Transverse colon (tissue), 4 donors: ENCODE measurements around the gene MOG. TPM values are rescaled to one million over a fixed set of nuclear protein-coding genes. Genes with fewer than 3 reads are reported as not detected.

Experiments
- DNase-seq: peaks from one replicate; pipeline ENCODE4 v3.0.0-alpha.2; 2019
- H3K27ac ChIP-seq, 4 donors: fragments of 200-600 bp; sonication (generic); 2 replicates each; pipeline ENCODE4 v1.5.1; 2016 to 2018; ENCODE audit warnings: inconsistent platforms in 4 of 4
- H3K27me3 ChIP-seq: fragments of 200-600 bp; sonication (generic); 2 replicates; pipeline ENCODE4 v1.5.1; 2017; ENCODE audit warnings: inconsistent platforms
- H3K36me3 ChIP-seq, 4 donors: fragments of 200-600 bp; sonication (generic); 2 replicates each; pipeline ENCODE4 v1.5.1; 2017 to 2019; ENCODE audit warnings: inconsistent platforms in 4 of 4
- H3K4me1 ChIP-seq, 4 donors: fragments of 200-600 bp; sonication (generic); 2 replicates each; pipeline ENCODE4 v1.5.1; 2017 to 2020; ENCODE audit warnings: inconsistent platforms in 4 of 4
- H3K4me3 ChIP-seq, 4 donors: fragments of 200-600 bp; sonication (generic); 1 replicate in 1 of 4; 2 replicates in 3 of 4; pipeline versions ENCODE4 v1.5.1 to v1.6.1; 2017 to 2019; ENCODE audit warnings: inconsistent platforms in 4 of 4
- H3K9me3 ChIP-seq, 2 donors: fragments of 200-600 bp; sonication (generic); 2 replicates each; pipeline ENCODE4 v1.5.1; 2017 to 2019; ENCODE audit warnings: inconsistent platforms in 2 of 2
- CTCF ChIP-seq, 5 experiments: fragments of 200-600 bp in 3 of 5; fragments of 450-650 bp in 2 of 5; sonication (generic) in 3 of 5; IDR thresholded peaks; 1 replicate in 2 of 5; 2 replicates in 3 of 5; pipeline ENCODE4 v1.5.1; 2016 to 2017; ENCODE audit warnings: antibody characterized with exemption in 5 of 5, inconsistent platforms in 3 of 5, mild to moderate bottlenecking in 2 of 5, moderate library complexity in 1 of 5
- EP300 ChIP-seq: sonication (generic); formaldehyde crosslinking; IDR thresholded peaks from one replicate; pipeline ENCODE4 v1.6.1; 2017; ENCODE audit warnings: antibody characterized with exemption, low read depth
- POLR2A ChIP-seq: fragments of 450-650 bp; IDR thresholded peaks from one replicate; pipeline ENCODE4 v1.6.1; 2016; ENCODE audit warnings: antibody characterized with exemption, mild to moderate bottlenecking, moderate library complexity
- POLR2AphosphoS5 ChIP-seq, 3 donors: sonication (generic); formaldehyde crosslinking; IDR thresholded peaks; one replicate each; pipeline ENCODE4 v1.6.1; 2016; ENCODE audit warnings: antibody characterized with exemption in 3 of 3
- WGBS, 2 donors: methylation state at CpG; one replicate each; pipeline ENCODE4 v1.1.5; 2018; ENCODE audit warnings: low coverage in 1 of 2; 5-methylcytosine and 5-hydroxymethylcytosine counted together
- in situ Hi-C, 4 donors: fragments of 200-750 bp; cut with MboI; loops; one replicate each; pipeline versions ENCODE4 v1.15.0 to v1.15.1; 2017; ENCODE audit warnings: low sequenced_read_pairs in 3 of 4, low pct_ligation_motif_present in 1 of 4, low pct_unique_long_range_greater_than_20kb in 1 of 4
- intact Hi-C: fragments of 100-400 bp; cut with DNase I; formaldehyde crosslinking; loops from one replicate; pipeline ENCODE4 v1.15.1; 2023; ENCODE audit warnings: low total_unique reads
- total RNA-seq, 4 donors: library from RNA; depleted of rRNA; stranded (reverse); fragments of >200 nt; gene quantifications; one replicate each; pipeline ENCODE4 v1.1.0, GENCODE V29; 2016

MOG gene
- total RNA-seq, 4 donors from 2014 or later, result not detected

GRCh38 chr6:29675561-29675960 is 18.7 kb downstream of the MOG start:
- 83 to 86% methylated on average over 1 of the region's 1 CpG for WGBS, 2 donors
- in situ Hi-C loops (no loop called here), intact Hi-C loops (no loop called here)
- DNase-seq, result no peak
- no peaks in the 10 kb centered on the region for H3K4me1 ChIP-seq
- no peaks in the 10 kb centered on the region for H3K36me3 ChIP-seq
- no peak overlapping the region for H3K4me3 ChIP-seq
- no peak overlapping the region for H3K27ac ChIP-seq
- H3K9me3 ChIP-seq, result no peaks in the 10 kb centered on the region
- TF ChIP-seq POLR2AphosphoS5 (IDR thresholded peaks at IDR 0.05), result no peak
- peaks cover 4% of the 10 kb centered on the region for H3K27me3 ChIP-seq

GRCh38 chr6:29676981-29677601 is 20.2 kb downstream of the MOG start:
- intact Hi-C loops (no loop called here), in situ Hi-C loops (no loop called here)
- no peak for DNase-seq
- no peaks in the 10 kb centered on the region for H3K27me3 ChIP-seq
- H3K4me3 ChIP-seq, result no peak overlapping the region
- 25 to 33% methylated on average over 1 to 2 of the region's 2 CpGs for whole genome bisulfite sequencing, 2 donors
- no peak overlapping the region for H3K27ac ChIP-seq
- TF ChIP-seq POLR2A (no peak), EP300 (no peak), CTCF (IDR thresholded peaks at IDR 0.05) (no peak), POLR2AphosphoS5 (IDR thresholded peaks at IDR 0.05) (no peak)
- no peaks in the 10 kb centered on the region for H3K9me3 ChIP-seq
- no peaks in the 10 kb centered on the region for H3K4me1 ChIP-seq
- no peaks in the 10 kb centered on the region for H3K36me3 ChIP-seq

DNA sequence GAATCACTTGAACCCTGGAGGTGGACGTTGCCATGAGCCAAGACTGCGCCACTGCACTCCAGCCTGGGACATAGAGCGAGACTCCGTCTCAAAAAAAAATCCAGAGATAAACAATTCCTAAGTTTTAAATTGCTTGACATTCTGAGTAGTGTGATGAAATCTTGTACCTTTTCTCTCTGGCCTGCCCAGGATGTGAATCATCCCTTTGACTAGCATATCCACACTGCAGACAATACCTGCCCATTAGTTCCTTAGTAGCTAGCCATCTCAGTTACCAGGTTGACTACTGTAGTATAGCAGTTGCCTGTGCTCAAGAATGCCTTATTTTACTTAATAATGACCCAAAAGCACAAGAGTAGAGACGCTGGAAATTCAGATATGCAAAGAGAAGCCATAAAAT is 21.2 kb downstream of the MOG start:
- intact Hi-C loops, result no loop called here
- DNase-seq, result no peak
- H3K9me3 ChIP-seq, result no peaks in the 10 kb centered on the region
- no peaks in the 10 kb centered on the region for H3K27me3 ChIP-seq
- 65 to 78% methylated on average over 5 of the region's 5 CpGs for WGBS, 2 donors
- H3K36me3 ChIP-seq, result no peaks in the 10 kb centered on the region
- TF ChIP-seq POLR2AphosphoS5 (IDR thresholded peaks at IDR 0.05) (no peak), POLR2A (no peak), EP300 (no peak), CTCF (IDR thresholded peaks at IDR 0.05) (no peak)
- H3K4me3 ChIP-seq, result no peak overlapping the region
- no peak overlapping the region for H3K27ac ChIP-seq
- H3K4me1 ChIP-seq, result no peaks in the 10 kb centered on the region
- in situ Hi-C loops, result no loop called here

GRCh38 chr6:29679962-29680361 is 23.1 kb downstream of the MOG start:
- in situ Hi-C loops, result no loop called here
- WGBS, 2 donors, result 55 to 83% methylated on average over 2 to 13 of the region's 13 CpGs
- no peaks in the 10 kb centered on the region for H3K27me3 ChIP-seq
- no peaks in the 10 kb centered on the region for H3K36me3 ChIP-seq
- H3K4me3 ChIP-seq, result no peak overlapping the region
- DNase-seq, result no peak
- H3K27ac ChIP-seq, result no peak overlapping the region
- TF ChIP-seq EP300 (no peak), POLR2AphosphoS5 (IDR thresholded peaks at IDR 0.05) (no peak), POLR2A (no peak), CTCF (IDR thresholded peaks at IDR 0.05) (no peak)
- intact Hi-C loops, result no loop called here
- H3K4me1 ChIP-seq, result no peaks in the 10 kb centered on the region
- H3K9me3 ChIP-seq, result no peaks in the 10 kb centered on the region

DNA sequence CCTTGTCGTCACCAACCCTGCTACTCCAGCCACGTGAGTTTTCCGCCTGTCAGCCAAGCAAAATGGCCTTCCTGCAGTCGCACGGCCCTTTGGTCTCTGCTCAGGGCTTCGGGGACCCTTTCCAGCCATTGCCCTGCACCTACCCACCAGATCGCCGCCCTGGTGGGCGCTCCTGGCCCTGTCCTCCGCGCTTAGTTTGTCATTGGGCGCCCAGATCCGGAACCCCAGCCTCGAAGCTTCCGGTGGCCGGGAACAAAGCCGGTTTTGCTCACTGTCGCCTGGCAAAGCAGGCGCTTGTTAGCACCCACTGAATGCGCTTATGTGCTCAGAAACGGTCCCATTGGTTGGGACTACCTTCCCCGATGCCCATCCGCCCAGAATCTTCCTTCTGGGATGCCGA is 23.5 kb downstream of the MOG start:
- intact Hi-C loops, result no loop called here
- TF ChIP-seq CTCF (IDR thresholded peaks at IDR 0.05) (no peak), POLR2A (no peak), EP300 (no peak), POLR2AphosphoS5 (IDR thresholded peaks at IDR 0.05) (no peak)
- WGBS, 2 donors, result 76% methylated on average over 24 of the region's 24 CpGs; no CpG with 5 or more reads in 1 of the 2 donors
- Histone ChIP-seq H3K9me3 (no peaks in the 10 kb centered on the region), H3K4me3 (no peak overlapping the region), H3K27ac (no peak overlapping the region), H3K4me1 (no peaks in the 10 kb centered on the region), H3K36me3 (no peaks in the 10 kb centered on the region), H3K27me3 (no peaks in the 10 kb centered on the region)
- in situ Hi-C loops, result no loop called here
- DNase-seq, result no peak
